ENCODE results near the gene RGS7. TPM values are rescaled to one million over a fixed set of nuclear protein-coding genes. Genes with fewer than 3 reads are reported as not detected.

RGS7 gene
- total RNA-seq, 4 donors from 2014 or later, result 0.11 to 0.33 TPM; not detected in 2

GRCh38 chr1:241266121-241266520, 90.9 kb downstream of the RGS7 start:
- no peak overlapping the region for H3K27ac ChIP-seq (replicated peaks in 1 of 4)
- no peak overlapping the region for H3K4me3 ChIP-seq
- H3K4me1 ChIP-seq, result no peaks in the 10 kb centered on the region
- no peak for DNase-seq (ENCODE audit: extremely low spot score)
- TF ChIP-seq POLR2AphosphoS5 (IDR thresholded peaks at IDR 0.05), result no peak
- no peak for TF ChIP-seq CTCF (IDR thresholded peaks at IDR 0.05)
- no peak for TF ChIP-seq EP300 (IDR thresholded peaks at IDR 0.05)
- 63% methylated on average over 2 of the region's 2 CpGs for WGBS
- no peaks in the 10 kb centered on the region for H3K36me3 ChIP-seq
- no peaks in the 10 kb centered on the region for H3K27me3 ChIP-seq
- intact Hi-C loops (cut with DNase I), result no loop called here
- no peaks in the 10 kb centered on the region for H3K9me3 ChIP-seq

GRCh38 chr1:241265428-241265827, 91.6 kb downstream of the RGS7 start:
- no peaks in the 10 kb centered on the region for H3K9me3 ChIP-seq
- H3K27ac ChIP-seq (replicated peaks in 1 of 4), result no peak overlapping the region
- no peaks in the 10 kb centered on the region for H3K36me3 ChIP-seq
- 32% methylated on average over 2 of the region's 2 CpGs for WGBS
- intact Hi-C loops (cut with DNase I), result no loop called here
- DNase-seq (ENCODE audit: extremely low spot score), result no peak
- H3K27me3 ChIP-seq, result no peaks in the 10 kb centered on the region
- no peak overlapping the region for H3K4me3 ChIP-seq
- no peaks in the 10 kb centered on the region for H3K4me1 ChIP-seq
- no peak for TF ChIP-seq EP300 (IDR thresholded peaks at IDR 0.05)
- TF ChIP-seq CTCF (IDR thresholded peaks at IDR 0.05), result no peak
- TF ChIP-seq POLR2AphosphoS5 (IDR thresholded peaks at IDR 0.05), result no peak
- TF ChIP-seq POLR2A (IDR thresholded peaks at IDR 0.05; ENCODE audit: low read depth), result no peak

GRCh38 chr1:241263346-241263745, 93.7 kb downstream of the RGS7 start:
- no peak for DNase-seq (ENCODE audit: extremely low spot score)
- H3K9me3 ChIP-seq, result no peaks in the 10 kb centered on the region
- no peaks in the 10 kb centered on the region for H3K36me3 ChIP-seq
- H3K27me3 ChIP-seq, result no peaks in the 10 kb centered on the region
- intact Hi-C loops (cut with DNase I), result no loop called here
- 81% methylated on average over 3 of the region's 3 CpGs for WGBS
- H3K4me1 ChIP-seq, result no peaks in the 10 kb centered on the region
- TF ChIP-seq EP300 (IDR thresholded peaks at IDR 0.05), result no peak
- no peak for TF ChIP-seq CTCF (IDR thresholded peaks at IDR 0.05)
- TF ChIP-seq POLR2AphosphoS5 (IDR thresholded peaks at IDR 0.05), result no peak
- TF ChIP-seq POLR2A (IDR thresholded peaks at IDR 0.05; ENCODE audit: low read depth), result no peak
- H3K4me3 ChIP-seq, result no peak overlapping the region
- no peak overlapping the region for H3K27ac ChIP-seq (replicated peaks in 1 of 4)

GRCh38 chr1:241253471-241253870, 103.5 kb downstream of the RGS7 start:
- intact Hi-C loops (cut with DNase I), result no loop called here
- no peaks in the 10 kb centered on the region for H3K36me3 ChIP-seq
- no peaks in the 10 kb centered on the region for H3K27me3 ChIP-seq
- no peak overlapping the region for H3K4me3 ChIP-seq
- no peaks in the 10 kb centered on the region for H3K4me1 ChIP-seq
- H3K9me3 ChIP-seq, result no peaks in the 10 kb centered on the region
- no peak overlapping the region for H3K27ac ChIP-seq (replicated peaks in 1 of 4)
- DNase-seq (ENCODE audit: extremely low spot score), result no peak
- WGBS, result 86% methylated on average over 2 of the region's 2 CpGs
- no peak for TF ChIP-seq POLR2AphosphoS5 (IDR thresholded peaks at IDR 0.05)
- no peak for TF ChIP-seq POLR2A (IDR thresholded peaks at IDR 0.05; ENCODE audit: low read depth)

- Histone ChIP-seq H3K27ac (replicated peaks in 1 of 4) (no peak overlapping the region), H3K9me3 (no peaks in the 10 kb centered on the region), H3K4me3 (no peak overlapping the region), H3K27me3 (no peaks in the 10 kb centered on the region), H3K36me3 (no peaks in the 10 kb centered on the region), H3K4me1 (no peaks in the 10 kb centered on the region)
- TF ChIP-seq CTCF (IDR thresholded peaks at IDR 0.05) (no peak), EP300 (IDR thresholded peaks at IDR 0.05) (no peak), POLR2AphosphoS5 (IDR thresholded peaks at IDR 0.05) (no peak), POLR2A (IDR thresholded peaks at IDR 0.05; ENCODE audit: low read depth) (no peak)
- intact Hi-C loops (cut with DNase I), result no loop called here
- DNase-seq (ENCODE audit: extremely low spot score), result no peak
- 83% methylated on average over 1 of the region's 1 CpG for WGBS
These were observed 106.5 kb downstream of the RGS7 start for GRCh38 chr1:241250465-241250864.

Measured in esophagus muscularis mucosa (tissue), 4 donors.